Activated CD8-positive, alpha-beta memory T cell treated with anti-CD3 and anti-CD28 coated beads, Interleukin-2, amount 50 U/mL, for 1 hour (primary cell): Measurements from ENCODE around the gene SH3PXD2B.
"Not testable (repeated sequence)": the region's sequence is repeated elsewhere in the genome, so short reads cannot be mapped to it uniquely, and the experiment has no call there.

ENCODE experiments used
- DNase-seq: peaks from one replicate; pipeline ENCODE4 v3.0.0-alpha.2; 2020; ENCODE audit errors: extremely low read depth

The SH3PXD2B gene

DNA sequence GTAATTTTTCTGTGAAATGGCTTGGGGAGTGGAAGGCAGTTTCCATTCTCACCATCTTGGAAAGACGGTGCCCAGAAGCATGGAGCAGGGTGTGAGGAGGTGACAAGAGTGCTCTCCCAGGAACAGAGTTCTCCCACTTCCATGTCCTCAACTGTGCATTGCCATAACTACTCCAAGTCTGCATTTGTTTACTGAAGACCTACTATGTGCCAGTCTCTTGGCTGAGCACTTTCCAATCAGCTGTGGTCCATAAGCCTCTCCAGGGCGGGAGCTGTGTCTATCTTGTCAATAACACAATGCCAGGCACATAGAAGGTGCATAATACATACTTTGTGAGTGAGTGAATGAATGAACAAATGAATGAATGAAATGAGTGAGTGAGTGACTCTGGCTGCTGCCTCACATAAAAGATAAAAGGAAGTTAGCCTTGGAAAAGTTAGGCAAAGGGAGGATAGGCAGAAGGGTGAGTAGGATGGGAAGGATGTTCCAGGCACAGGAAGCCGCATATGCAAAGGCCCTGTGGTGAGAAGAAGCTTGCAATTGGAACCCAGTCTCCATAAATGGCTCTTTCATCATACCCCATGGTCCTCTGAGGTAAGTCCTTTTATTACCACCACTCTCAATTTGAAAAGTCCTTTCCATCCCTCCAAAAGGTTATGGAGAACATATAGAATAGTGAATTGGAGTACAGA lies 31.3 kb upstream of the SH3PXD2B start:
- no peak for DNase-seq

DNA sequence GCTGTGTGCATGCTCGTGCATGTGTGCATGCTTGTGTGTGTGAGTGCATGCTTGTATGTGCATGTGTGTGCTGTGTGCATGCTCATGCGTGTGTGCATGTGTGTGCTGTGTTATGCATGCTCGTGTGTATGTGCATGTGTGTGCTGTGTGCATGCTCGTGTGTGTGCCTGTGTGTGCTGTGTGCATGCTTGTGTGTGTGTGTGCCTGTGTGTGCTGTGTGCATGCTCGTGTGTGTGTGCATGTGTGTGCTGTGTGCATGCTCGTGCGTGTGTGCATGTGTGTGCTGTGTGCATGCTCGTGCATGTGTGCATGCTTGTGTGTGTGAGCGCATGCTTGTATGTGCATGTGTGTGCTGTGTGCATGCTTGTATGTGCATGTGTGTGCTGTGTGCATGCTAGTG lies 30.3 kb upstream of the SH3PXD2B start:
- DNase-seq: no peak

DNA sequence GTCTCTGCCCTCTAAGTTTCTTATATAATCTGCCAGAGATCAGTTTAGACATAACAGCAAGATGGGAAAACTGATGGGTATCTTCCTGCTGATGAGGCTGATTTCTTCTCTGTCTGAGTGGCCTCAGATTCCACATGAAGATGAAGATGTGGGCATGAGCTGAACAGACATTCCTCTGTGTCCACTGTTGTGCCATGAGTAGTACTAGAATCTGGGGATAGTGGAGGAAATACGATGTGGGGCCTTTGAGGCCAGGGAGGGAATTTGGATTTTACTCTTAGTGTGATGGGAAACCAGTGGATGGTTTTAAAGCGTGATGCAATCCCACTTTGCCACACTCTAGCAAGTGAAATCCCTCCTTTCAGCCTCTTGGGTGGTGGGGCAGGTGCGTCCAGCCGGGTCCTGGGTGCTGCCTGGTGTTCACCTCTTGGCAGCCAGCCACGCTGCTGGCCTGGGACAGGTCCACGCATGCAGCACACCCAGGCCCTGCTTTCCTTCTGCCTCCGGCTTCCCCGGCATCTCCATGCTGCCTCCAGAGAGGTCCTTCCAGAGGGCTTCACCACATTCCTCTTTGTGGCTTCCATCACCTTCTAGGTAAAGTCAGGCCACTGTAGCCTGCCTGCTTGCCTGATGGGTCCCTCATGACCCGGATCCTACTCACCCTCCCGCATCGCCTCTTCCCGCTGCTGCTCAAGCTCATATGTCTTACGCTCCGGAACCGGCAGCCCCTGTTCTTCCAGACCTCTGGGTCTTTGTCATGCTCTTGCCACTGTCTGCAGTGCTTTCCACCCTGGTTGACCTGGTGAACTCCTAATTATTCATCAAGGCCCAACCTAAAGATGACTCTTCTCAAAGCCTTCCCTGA lies 28.1 kb upstream of the SH3PXD2B start:
- no peak for DNase-seq

DNA sequence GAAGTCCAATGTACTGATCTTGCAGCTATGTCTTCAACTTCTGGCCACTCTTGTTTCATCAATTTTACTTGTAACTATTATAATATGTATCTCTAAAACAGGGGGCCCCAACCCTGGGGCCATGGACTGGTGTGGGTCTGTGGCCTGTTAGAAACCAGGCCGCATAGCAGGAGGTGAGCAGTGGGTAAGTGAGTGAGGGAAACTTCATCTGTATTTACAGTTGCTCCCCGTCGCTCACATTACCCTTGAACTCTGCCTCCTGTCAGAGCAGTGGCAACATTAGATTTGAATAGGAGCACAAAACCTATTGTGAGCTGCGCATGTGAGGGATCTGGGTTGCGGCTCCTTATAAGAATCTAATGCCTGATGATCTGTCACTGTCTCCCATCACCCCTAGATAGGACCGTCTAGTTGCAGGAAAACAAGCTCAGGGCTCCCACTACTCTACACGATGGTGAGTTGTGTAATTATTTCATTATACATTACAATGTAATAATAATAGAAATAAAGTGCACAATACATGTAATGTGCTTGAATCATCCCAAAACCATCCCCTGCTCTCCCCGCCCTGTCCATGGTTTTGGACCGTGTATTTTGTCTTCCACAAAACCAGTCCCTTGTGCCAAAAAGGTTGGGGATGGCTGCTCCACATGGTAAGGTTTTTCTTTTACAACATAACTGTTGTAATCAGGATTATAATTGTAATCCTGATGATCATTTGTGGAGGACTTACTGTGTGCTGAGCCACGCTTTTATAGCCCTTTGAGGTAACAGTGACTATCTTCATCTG lies 26.9 kb upstream of the SH3PXD2B start:
- no peak for DNase-seq

DNA sequence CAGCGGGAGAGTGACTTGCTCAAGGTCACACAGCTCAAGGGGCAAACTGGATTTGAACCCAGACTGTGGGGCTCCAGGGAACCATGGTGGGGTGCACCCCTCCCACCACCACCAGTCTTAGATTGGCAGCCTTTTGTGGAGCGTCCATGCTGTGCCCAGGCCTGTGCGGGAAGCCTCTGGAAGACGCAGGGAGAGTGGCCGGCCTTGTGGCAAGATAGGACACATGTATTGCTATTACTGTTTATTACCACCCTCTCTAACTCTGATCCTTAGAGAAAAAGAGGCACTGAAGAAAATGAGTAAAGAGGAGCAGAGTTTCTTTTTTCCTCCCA lies 25.4 kb upstream of the SH3PXD2B start:
- no peak for DNase-seq

DNA sequence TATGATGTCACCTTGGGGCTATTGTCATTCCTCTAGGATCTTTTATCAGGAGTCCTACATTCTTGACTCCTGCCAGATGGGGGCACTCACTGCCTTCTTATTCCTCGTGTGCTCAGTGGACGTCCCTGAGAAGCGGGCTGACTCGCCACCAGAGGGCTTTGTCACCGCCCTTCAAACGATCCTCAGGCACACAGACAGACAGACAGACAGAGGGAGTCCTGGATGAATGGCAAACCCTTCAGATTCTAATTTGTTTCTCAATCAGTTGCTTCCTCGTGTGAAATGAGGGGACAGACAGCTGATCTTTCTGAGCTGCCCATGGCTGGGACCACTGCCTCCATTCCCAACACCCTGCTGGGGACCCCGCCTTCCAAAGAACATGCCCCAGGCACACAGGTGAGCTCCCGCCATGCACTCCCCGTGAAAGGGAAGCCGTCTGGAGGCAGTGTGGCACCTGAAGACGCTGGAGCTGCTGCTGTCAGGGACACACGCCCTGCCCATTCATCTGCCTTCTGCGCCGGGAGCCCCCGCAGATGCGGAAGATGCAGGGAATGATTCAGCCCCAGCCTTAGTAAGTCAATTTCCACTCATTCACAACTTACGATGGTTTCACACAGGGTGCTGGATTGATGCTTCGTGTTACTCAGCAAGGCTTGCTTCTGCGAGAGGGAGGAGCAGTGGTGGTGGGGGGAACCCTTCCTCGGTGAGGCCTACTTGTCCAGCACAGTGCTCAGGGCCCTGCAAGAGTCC lies 24.9 kb upstream of the SH3PXD2B start:
- no peak for DNase-seq

DNA sequence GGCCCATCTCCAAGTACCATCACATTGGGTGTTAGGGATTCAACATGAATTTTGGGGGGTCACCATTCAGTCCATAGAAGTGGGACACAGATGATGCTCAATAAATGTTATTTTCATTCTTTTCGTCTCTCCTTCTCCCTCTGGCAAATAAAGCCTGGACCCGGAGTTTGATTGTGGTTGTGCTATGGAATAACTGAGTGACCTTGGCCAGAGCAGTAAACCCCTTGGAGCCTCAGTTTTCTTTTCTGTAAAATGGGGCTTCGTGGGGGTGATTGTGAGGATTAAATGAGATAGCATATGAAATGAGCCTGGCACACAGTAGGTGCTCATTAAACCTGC lies 24.3 kb upstream of the SH3PXD2B start:
- not testable (repeated sequence) for DNase-seq

DNA sequence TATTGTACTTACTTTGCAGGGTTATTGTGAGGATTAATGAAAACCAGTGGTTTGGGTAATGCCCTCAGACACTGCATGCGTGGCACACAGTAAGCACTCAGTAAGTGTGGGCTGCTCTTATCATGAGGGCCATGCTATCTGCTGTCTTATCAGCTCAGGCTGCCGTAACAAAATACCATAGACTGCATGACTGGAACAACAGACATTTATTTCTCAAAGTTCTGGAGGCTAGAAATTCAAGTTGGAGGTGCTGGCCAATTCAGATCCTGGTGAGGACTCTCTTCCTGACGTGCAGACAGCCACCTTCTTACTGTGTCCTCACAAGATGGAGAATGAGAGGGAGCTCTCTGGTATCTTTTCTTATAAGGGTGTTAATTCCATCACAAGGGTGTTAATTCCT lies 23.9 kb upstream of the SH3PXD2B start:
- DNase-seq: no peak

DNA sequence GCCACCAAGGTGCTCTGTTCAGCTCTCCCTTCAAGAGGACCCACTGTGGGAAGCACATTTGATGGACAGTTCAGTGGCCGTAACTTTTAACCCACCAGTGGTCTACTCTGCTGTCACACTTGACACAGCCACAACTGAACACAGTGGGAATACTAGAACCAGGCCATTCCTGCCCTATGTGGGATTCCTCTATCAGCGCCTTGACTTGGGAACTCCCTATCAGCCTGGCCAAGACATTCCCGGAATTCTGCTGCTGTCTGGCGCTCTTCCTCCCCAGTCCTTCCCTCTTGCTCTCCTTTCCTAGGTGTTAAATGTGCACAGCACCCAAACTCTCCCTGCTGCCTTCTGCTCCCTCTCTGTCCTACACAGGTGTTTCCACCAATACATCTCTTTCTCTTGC lies 23.1 kb upstream of the SH3PXD2B start:
- DNase-seq: no peak

DNA sequence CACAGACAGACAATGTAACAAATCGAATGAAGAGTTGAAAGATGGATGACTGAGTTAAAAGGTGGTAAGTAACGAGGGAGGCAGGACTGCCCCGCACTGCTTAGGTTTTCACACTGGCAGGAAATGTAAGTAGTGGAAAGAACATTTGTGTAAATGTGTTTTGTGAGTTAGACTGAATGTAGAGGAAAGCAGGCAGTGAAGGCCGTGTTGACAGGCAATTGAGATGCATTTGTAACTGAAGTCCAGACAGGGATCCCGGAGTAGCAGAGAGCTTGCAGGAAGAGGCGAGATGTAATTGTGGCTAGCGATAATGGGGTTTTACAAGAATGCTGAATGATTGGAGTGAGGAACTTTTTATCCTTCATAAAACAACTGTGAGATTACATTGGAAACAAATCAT lies 20.0 kb upstream of the SH3PXD2B start:
- no peak for DNase-seq

DNA sequence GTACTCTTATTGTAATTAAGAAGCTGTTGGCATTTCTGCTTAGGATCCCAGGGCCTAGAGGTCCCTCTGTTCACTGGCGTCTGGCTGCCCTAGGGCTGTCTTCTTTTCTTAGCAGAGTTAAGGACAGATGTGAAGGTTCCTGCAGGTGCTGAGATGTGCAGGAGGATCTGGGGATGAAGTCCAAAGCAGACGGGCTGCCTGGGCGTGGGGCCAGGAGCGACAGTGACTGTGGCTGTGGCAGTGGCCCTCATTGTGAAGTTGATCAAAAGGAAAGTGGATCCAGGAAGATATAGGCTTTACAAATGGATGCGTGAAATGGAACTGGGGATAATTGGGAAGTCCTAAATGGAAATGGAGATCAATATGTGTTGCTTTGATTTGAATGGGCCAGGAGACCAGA lies 19.1 kb upstream of the SH3PXD2B start:
- no peak for DNase-seq

DNA sequence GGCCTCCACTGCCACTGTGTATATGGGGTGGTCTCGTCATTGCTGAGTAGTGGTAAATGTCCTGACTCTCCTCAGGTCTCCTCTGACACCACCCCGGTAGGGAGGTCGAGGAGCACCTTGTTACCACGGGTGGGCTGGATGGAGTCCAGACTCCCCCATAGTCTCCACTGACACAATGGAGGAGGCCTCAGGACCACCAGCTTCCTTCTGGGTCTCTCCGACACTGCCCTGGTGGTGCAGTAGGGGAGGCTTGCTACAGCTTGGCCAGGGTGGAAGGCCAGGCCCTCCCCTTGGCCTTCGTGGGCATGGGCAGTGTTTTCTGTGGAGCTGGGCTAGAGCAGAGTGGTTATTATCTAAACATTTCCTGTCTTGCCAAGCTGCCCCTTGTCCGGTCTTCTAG lies 15.4 kb upstream of the SH3PXD2B start:
- no peak for DNase-seq

DNA sequence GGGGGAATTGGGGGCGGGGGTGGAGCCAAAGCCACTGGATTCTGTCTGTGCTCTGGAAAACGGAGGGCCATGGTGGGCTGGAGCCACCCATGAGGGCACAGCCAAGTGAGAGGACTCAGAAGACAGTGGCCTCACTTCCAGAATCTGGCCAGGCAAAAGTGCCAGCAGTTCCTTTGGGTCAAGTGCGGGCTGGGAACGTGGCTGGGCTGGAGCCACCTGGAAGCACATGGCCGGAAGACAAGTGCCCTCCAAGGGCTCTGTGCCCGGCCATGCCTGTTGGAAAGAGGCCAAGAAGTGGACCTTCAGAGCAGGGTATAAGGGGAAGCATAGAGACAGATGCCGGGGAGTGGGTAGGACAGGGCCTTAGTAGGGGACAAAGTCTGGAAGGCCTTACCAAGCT lies 11.7 kb upstream of the SH3PXD2B start:
- no peak for DNase-seq

DNA sequence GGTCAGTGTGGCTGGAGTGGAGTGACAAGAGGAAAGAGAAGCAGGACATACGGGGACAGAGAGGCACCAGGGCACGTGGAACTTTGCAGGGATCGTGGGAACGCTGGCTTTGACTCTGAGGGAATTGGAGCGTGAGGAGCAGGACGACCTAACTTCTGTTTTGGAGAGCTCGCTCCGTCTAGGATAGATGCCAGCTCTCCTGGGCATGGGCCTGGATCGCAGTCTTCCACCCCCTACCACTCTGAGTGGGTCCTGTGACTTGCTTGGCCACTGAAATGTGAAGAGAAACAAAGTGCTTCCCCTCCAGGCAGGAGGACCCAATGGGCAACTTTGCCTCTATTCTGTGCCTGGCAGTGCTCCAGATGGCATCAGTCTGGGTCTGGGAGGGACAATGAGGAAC lies 8.7 kb upstream of the SH3PXD2B start:
- no peak for DNase-seq

DNA sequence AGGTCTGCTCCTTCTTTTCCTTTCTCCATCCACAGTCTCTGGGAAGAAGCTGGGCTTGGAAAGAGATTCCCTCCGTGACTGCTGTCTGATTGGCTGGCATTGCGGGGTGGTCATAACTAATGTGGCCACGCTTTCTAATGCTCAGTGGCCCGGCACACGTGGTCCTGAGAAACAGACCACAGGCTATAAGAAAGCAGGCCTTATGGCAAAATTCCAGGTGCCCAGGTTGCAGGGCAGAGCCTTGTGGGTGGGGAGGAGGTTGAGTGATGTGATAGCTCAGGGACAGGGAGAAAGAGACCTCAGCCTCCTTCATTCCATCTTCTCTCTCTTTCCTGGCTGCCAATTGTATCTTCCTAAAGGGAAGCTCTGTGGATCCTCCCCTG lies 5.4 kb upstream of the SH3PXD2B start:
- no peak for DNase-seq

DNA sequence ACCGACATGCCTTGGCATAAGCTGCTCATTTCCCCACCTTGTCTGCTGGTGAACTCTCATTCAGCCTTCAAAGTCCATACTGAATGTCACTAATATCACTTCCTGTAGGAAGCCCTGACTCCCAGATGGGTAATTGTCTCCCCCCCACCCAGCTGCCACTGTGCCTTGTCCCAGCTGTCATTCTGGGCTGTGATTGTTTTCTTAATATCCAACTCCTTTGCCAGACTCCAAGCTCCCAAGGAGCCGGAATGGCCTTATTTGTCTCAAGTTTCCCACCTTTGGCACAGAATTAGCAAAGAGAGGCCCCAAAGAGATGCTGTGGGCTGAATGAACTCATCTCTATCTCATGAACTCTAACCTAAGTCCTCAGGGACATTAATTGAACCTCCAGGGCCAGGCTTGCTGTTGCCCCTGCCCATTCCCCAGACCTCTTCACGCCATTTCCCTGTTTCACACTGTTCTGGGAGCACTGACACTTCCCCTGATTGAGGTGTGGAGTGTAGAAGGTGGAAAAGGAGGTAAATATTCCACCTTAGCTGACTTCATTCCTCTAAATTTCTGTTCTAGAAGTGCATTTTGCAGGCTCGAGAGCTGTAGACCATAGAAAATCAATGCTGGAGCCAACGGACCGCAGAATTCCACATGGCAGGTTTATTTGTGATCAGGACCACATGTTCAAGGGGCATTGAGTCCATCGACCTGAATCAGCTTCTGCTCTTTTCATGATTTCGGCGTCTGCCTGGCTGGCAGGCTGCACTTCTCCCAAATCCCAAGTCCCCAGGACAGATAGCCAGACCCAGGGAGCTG lies 4.9 kb upstream of the SH3PXD2B start:
- no peak for DNase-seq

DNA sequence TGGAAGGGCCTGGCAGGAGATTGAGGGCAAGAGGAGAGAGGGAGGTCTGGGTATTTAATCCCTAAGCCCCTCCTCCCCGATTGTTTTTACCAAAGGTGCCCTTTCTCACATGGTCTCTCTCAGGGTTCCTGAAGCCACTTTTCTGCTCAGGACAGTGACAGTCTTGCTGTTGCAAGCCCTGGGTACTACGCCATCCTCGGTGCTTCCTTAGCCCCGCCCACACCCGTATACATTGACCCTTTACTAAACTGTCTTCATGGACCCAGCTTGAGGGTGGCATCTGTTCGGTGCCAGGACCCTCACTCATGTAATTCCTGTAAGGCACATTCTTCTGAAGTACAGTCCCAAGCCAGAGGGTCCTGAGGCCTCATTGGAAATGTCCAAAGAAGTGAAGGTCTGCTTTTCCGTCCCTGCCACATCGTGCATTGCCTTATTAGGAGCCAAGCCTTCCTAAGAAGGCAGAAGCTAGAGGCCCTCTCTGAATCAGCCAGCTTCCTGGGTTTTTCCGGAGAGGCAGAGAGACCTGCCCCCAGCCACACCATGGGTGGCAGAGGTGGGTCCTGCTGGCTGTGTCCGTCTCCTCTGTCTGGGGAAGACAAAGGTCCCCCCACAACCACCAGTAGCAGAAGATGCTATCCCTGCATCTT lies 1.9 kb upstream of the SH3PXD2B start:
- no peak for DNase-seq

DNA sequence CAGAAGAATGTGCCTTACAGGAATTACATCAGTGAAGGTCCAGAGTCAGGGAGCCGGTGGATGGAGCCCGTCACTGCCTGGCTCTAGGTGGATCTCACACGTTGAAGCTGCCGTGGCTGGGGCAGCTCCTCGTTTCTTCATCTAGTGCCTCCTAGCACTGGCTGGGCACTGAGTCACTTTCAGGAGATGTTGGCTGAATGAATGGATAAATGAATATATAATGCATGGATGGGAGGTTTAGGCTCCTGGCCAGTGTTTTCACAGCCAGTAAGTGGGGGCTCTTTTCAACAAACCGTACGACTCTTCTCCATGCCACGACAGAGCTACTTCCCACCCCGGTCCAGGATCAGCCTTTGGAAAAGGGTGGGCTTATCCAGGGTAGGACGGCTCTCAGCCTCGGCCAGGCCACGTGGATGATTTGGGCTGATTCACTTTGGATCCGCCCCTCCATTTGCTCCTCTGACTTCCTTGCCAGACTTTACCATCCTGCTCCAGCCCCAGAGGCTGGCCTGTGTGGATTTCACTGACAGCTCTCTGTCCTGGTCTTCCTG lies 1.3 kb upstream of the SH3PXD2B start:
- DNase-seq: no peak

DNA sequence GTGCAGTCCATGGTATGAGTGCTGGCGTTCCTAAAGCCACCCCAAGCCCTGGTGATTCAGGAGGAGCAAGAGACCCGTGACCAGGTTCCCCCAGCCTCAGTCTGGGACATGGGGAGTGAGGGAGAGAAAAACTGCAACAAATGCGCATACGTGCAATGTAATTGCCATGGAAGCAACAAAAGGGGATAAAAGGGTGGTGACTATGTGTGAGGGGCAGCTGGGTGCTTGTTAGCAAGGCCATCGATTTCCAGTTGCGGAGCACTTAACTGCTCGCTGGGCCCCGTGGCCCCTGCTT lies 709 bp upstream of the SH3PXD2B start:
- no peak for DNase-seq

DNA sequence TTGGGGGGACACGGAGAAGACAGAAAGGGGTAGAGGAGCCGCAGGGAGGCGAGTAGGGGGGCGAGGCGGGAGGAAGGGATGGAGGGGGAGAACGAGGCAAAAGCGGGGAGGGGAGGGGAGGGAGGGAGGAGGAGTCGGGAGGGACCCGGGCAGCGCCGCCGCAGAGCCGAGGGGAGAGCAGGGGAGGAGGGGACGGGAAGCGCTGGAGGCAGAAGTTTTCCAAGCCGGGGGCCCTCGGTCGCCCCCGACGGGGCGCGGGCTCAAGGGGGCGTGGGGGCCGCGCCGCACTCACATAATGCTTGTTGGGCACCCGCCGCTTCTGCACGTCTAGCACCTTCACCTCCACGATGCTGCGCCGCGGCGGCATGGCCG lies 353 bp downstream of the SH3PXD2B start:
- no peak for DNase-seq
